ENCODE data around the gene CDX1.

CDX1 gene

GRCh38 chr5:150174285-150174684 lies 7.7 kb downstream of the CDX1 start:
- H3K4me3 ChIP-seq (ENCODE audit: low read depth, low read length): no peak overlapping the region
- in situ Hi-C loops (cut with HindIII; ENCODE audit: low sequenced_read_pairs): no loop called here
- no peak for TF ChIP-seq CTCF (IDR thresholded peaks at IDR 0.05; ENCODE audit: low read depth, low read length)
- no peak for DNase-seq (ENCODE audit: low read depth, low spot score)

- DNase-seq (ENCODE audit: low read depth, low spot score): no peak
- no peak for TF ChIP-seq CTCF (IDR thresholded peaks at IDR 0.05; ENCODE audit: low read depth, low read length)
- in situ Hi-C loops (cut with HindIII; ENCODE audit: low sequenced_read_pairs): no loop called here
- no peak overlapping the region for H3K4me3 ChIP-seq (ENCODE audit: low read depth, low read length)
These were observed 8.5 kb downstream of the CDX1 start for GRCh38 chr5:150175076-150175475.

GRCh38 chr5:150175536-150175935 lies 9.0 kb downstream of the CDX1 start:
- no peak for DNase-seq (ENCODE audit: low read depth, low spot score)
- in situ Hi-C loops (cut with HindIII; ENCODE audit: low sequenced_read_pairs): no loop called here
- peak; percentile 70 for TF ChIP-seq CTCF (IDR thresholded peaks at IDR 0.05; ENCODE audit: low read depth, low read length)
- H3K4me3 ChIP-seq (ENCODE audit: low read depth, low read length): no peak overlapping the region

GRCh38 chr5:150176745-150177477 lies 10.3 kb downstream of the CDX1 start:
- in situ Hi-C loops (cut with HindIII; ENCODE audit: low sequenced_read_pairs): no loop called here
- no peak for TF ChIP-seq CTCF (IDR thresholded peaks at IDR 0.05; ENCODE audit: low read depth, low read length)
- H3K4me3 ChIP-seq (ENCODE audit: low read depth, low read length): no peak overlapping the region
- peak; percentile 36 for DNase-seq (ENCODE audit: low read depth, low spot score)

GRCh38 chr5:150177721-150178120 lies 11.1 kb downstream of the CDX1 start:
- H3K4me3 ChIP-seq (ENCODE audit: low read depth, low read length): no peak overlapping the region
- no peak for DNase-seq (ENCODE audit: low read depth, low spot score)
- TF ChIP-seq CTCF (IDR thresholded peaks at IDR 0.05; ENCODE audit: low read depth, low read length): no peak
- in situ Hi-C loops (cut with HindIII; ENCODE audit: low sequenced_read_pairs): no loop called here

- no peak for DNase-seq (ENCODE audit: low read depth, low spot score)
- no peak for TF ChIP-seq CTCF (IDR thresholded peaks at IDR 0.05; ENCODE audit: low read depth, low read length)
- no peak overlapping the region for H3K4me3 ChIP-seq (ENCODE audit: low read depth, low read length)
- in situ Hi-C loops (cut with HindIII; ENCODE audit: low sequenced_read_pairs): no loop called here
These were observed 11.7 kb downstream of the CDX1 start for GRCh38 chr5:150178262-150178661.
